HG03045 (cell line): Measurements from ENCODE around the gene SPRED3.

Source experiments
- ATAC-seq: cut with Tn5 transposase; IDR thresholded peaks from one replicate; pipeline ENCODE4 v1.9.1; 2021; ENCODE audit warnings: mild to moderate bottlenecking, moderate library complexity; ENCODE audit not compliant: unreplicated experiment

SPRED3 gene

DNA sequence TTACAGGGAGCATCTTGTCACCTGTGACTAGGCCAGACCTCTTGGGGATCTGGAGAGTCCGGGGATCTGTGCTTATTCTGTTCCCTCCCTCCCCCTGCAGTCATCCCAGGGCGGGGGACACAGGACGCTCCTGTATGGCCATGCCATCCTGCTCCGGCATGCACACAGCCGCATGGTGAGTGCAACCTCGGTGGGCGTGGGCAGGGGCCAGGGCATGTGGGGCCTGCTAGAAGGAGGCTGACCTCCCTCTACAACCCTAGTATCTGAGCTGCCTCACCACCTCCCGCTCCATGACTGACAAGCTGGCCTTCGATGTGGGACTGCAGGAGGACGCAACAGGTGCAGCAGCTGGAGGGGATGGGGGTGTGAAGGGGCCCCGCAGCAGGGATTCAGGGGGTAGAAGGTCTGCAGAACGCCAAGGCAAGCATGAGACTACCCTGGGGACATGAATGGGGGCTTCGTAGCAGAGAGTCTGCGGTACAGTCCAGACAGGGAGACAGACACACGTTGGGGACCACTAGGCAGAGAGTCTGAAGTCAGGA lies 55.0 kb downstream of the SPRED3 start:
- no peak for ATAC-seq

DNA sequence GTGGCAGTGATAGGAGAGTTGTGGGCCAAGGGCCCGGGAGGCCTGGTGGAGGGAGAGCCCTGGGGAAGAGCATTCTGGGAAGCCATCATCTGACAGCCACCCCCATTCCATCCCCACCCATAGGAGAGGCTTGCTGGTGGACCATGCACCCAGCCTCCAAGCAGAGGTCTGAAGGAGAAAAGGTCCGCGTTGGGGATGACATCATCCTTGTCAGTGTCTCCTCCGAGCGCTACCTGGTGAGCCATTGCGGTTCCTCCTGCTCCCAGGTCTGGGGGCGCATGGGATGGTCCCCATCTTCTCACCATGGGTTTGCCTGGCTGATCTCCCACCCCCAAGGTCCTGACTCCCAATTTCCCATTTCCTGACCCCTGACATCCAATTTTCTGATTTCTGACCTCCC lies 55.5 kb downstream of the SPRED3 start:
- ATAC-seq = no peak

GRCh38 chr19:38445362-38445761 lies 56.9 kb downstream of the SPRED3 start:
- no peak for ATAC-seq

GRCh38 chr19:38448225-38448624 lies 59.7 kb downstream of the SPRED3 start:
- ATAC-seq = no peak
